HG03039 (cell line): ENCODE measurements around the gene FBXO21.

Experiments
- ATAC-seq: cut with Tn5 transposase; IDR thresholded peaks from one replicate; pipeline ENCODE4 v1.9.1; 2021; ENCODE audit warnings: mild to moderate bottlenecking, moderate library complexity; ENCODE audit not compliant: unreplicated experiment

The FBXO21 gene

GRCh38 chr12:117141097-117141898 is 49.0 kb downstream of the FBXO21 start:
- no peak for ATAC-seq

- ATAC-seq, result no peak
These were observed 49.7 kb downstream of the FBXO21 start for GRCh38 chr12:117140397-117141096.

GRCh38 chr12:117139025-117139717 is 51.1 kb downstream of the FBXO21 start:
- ATAC-seq, result no peak

DNA sequence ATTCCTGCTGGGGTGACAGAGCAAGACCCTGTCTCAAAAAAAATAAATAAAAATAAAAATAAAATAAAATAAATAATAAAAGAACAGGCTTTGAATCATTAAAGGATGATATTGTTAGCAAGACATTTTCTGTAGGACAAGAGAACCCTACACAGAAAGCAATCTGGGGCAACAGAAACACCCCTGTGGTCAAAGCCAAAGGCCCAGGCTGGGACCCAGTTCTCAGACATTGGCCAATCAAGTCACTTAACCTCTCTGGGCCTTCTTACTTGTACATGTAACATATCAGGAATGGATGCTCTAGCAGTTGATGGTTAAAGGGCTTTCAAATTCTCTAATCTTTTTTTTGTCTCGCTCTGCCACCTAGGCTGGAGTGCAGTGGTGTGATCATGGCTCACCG is 55.5 kb downstream of the FBXO21 start:
- ATAC-seq, result no peak

GRCh38 chr12:117134059-117134458 is 56.2 kb downstream of the FBXO21 start:
- no peak for ATAC-seq

DNA sequence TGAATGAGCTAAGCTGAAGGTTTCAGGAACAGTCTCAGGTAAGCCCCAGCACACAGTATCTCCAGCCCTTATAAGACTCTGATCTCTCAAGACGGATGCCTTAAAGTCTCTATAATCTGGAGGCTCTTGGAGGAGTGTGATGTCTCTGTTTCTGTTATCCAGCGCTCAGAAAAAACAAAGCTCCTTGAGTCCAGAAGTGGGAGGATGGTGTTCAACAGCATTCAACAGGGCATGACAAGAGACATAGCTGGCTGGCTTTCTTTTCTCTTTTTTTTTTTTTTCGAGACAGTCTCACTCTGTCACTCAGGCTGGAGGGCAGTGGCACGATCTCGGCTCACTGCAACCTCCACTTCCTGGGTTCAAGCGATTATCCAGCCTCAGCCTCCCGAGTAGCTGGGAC is 59.5 kb downstream of the FBXO21 start:
- ATAC-seq, result no peak

- no peak for ATAC-seq
These were observed 60.9 kb downstream of the FBXO21 start for GRCh38 chr12:117129391-117129790.

GRCh38 chr12:117127933-117128823 is 62.1 kb downstream of the FBXO21 start:
- no peak for ATAC-seq

DNA sequence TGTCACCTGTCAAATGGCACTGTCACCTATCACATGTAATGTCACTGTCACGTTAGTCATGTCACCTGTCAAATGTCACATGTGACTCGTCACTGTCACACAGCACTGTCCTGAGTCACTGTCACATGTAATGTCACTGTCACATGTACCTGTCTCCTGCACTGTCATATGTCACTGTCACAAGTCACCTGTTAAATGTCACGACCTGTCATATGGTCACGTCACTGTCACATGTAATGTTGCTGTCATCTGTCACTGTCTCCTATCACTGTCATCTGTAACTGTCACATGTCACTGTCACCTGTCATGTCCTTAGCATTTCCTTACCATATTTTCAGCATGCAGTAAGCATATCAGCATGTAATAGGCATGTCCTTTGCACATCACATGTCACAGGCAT is 63.9 kb downstream of the FBXO21 start:
- ATAC-seq, result no peak

DNA sequence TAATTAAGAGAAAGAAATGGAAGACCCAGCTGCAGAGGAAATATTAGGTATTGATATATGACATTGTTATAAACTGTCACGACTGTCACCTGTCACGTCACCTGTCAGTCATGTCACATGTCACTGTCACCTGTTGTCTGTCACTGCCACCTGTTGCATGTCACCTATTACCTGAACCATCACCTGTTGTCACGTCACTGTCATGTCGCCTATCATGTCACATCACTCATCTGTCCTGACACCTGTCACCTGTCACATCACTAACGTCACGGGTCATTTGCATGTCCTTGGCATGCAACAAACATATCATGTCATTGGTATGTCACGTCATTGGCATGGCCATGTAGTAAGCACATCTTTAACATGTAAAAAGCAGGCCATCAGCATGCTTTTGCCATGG is 64.5 kb downstream of the FBXO21 start:
- ATAC-seq, result no peak

- no peak for ATAC-seq
These were observed 65.0 kb downstream of the FBXO21 start for GRCh38 chr12:117125272-117125613.

DNA sequence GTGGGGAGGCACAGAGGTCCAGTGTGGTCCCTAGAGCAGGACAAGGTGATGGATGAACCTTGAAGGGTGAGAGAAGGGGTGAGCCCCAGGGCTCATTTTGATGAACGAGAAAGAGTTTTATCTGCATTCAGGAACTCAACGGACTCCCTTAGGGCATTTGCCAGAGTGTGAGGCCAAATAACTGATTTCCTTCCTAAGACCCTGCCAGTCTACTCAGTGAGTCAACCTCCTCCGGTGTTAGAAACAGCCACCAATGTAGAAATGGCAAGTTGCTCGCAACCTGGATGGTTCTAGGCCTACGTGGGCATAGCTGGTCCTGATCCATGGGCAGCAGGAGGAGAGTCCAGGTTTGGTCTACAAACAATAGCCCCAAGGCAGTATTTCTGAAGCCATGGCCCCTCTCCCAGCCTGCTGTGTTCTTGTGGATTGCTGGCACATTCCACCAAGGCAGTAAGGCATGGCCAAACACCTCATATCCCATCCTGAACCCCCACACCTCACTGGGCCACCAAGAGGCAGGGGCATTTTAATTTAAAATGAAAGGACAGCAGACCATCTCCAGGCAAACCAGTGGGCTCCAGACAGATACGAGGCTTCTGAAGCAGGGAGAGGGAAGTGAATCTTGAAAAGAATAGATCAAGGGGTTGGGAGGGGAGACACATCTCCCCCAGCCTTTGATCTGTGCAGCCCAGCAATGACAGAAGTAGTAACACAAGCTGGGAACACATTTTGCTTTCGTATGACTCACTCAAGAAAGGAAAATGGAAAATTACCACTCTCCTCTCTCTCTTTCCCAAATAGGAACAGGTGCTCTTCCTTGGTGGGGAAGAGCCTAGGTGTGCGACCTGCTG is 65.6 kb downstream of the FBXO21 start:
- no peak for ATAC-seq

GRCh38 chr12:117121441-117121840 is 68.8 kb downstream of the FBXO21 start:
- no peak for ATAC-seq

GRCh38 chr12:117120787-117121186 is 69.5 kb downstream of the FBXO21 start:
- no peak for ATAC-seq

DNA sequence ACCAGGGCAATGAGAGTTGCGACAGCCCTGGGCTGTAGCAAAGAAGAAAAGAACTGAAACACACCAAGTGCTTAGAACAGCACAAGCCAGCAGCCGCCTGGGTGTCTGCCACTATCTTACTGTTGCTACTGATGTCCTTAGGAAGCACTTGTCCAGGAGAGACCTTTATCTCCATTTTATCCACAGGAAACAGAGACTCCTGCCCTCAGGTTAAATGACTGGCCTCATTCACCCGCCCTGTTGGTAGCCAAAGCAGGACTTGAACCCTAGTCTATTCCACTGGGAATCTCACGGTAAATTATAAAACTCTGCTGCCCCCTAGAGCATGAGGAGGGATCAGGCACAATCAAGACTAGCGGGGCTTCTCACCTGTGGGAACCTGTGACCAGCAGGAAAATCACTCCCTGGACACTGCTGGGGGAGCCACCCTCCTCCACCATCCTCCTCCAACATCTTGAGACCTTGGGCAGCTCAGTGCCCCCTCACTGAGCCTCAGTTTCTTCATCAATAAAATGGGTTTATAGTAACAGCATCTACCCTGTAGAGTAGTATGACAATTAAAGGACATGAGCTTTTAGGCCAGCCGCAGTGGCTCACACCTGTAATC is 70.6 kb downstream of the FBXO21 start:
- ATAC-seq, result no peak

DNA sequence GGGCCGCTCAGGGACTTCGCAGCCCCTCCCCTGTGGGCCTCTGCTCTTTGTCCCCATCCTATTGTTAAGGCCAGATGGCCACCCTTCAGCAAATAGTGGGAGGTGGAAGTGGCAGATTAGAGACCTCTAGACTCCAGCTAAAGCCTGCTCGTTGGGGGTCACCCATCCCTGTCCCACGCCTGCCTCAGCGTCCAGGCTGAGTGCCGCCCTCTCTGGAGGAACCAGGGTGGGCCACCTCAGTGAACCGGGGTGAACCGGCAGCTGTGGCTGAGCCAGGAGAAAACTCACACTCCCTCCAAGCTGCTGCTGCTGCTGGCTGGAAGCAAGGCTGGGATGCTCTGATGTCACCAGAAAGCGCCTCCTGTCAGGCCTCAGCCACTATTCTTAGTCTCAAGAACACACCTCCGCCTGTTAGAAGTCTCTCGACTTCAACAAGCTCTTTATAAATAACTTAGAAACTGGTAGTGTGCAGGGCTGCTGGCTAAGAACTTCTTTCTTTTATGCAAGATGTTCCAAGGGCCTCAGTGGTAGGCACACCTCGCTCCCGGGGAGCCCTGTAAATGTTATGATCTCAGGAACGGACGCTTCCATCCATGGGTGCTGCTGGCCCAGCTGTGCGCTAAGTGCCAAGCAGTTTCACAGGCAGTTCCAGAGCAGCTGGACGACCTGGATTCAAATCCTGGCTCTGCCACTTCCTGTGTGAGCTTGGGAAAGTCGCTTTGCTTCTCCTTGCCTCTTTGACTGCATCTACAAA is 71.3 kb downstream of the FBXO21 start:
- ATAC-seq, result no peak

DNA sequence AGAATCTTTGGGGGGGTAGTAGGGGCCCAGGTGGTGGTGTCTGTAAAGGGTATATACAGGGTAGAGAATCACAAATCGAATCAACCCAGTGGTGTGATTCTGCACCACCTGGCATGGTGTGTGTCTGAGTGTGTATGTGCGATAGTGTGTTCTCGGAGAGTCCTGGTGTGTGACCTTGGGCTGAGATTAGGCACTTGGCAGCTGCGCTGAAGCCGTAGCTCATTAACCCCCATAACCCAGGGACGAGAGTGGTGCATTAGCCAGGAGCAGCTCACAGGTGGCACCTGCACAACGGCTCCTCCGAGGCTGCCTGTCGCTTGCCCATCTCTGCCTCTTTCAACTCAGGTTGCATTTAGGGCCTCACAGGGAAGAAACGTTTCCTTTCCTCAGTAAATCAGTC is 75.5 kb downstream of the FBXO21 start:
- ATAC-seq, result no peak

- no peak for ATAC-seq
These were observed 77.0 kb downstream of the FBXO21 start for GRCh38 chr12:117113231-117113630.
